Activated naive CD4-positive, alpha-beta T cell treated with anti-CD3 and anti-CD28 coated beads, Interleukin-2, amount 50 U/mL, for 16 hours (primary cell): ENCODE measurements around the gene RALBP1.

Source experiments
- DNase-seq: peaks from one replicate; pipeline ENCODE4 v3.0.0-alpha.2; 2020

The RALBP1 gene

GRCh38 chr18:9552616-9553015 is 77.3 kb downstream of the RALBP1 start:
- no peak for DNase-seq

- DNase-seq: no peak
Observed at GRCh38 chr18:9557250-9557943, 82.1 kb downstream of the RALBP1 start.

- no peak for DNase-seq
Observed at GRCh38 chr18:9558387-9559064, 83.2 kb downstream of the RALBP1 start.

GRCh38 chr18:9559253-9559652 is 83.9 kb downstream of the RALBP1 start:
- DNase-seq: no peak

GRCh38 chr18:9561759-9562158 is 86.4 kb downstream of the RALBP1 start:
- DNase-seq: no peak

- no peak for DNase-seq
Observed at GRCh38 chr18:9562584-9562983, 87.3 kb downstream of the RALBP1 start.

GRCh38 chr18:9563331-9563730 is 88.0 kb downstream of the RALBP1 start:
- DNase-seq: no peak

GRCh38 chr18:9565407-9565806 is 90.1 kb downstream of the RALBP1 start:
- no peak for DNase-seq

GRCh38 chr18:9568186-9568585 is 92.9 kb downstream of the RALBP1 start:
- DNase-seq: no peak

GRCh38 chr18:9569178-9569577 is 93.9 kb downstream of the RALBP1 start:
- no peak for DNase-seq

- DNase-seq: no peak
Observed at GRCh38 chr18:9570255-9570654, 94.9 kb downstream of the RALBP1 start.

GRCh38 chr18:9571546-9571945 is 96.2 kb downstream of the RALBP1 start:
- DNase-seq: no peak

- DNase-seq: no peak
Observed at GRCh38 chr18:9574473-9575115, 99.3 kb downstream of the RALBP1 start.

GRCh38 chr18:9575558-9575957 is 100.2 kb downstream of the RALBP1 start:
- no peak for DNase-seq

GRCh38 chr18:9577361-9577760 is 102.0 kb downstream of the RALBP1 start:
- DNase-seq: no peak

GRCh38 chr18:9578306-9578705 is 103.0 kb downstream of the RALBP1 start:
- no peak for DNase-seq

- no peak for DNase-seq
Observed at GRCh38 chr18:9581667-9582066, 106.4 kb downstream of the RALBP1 start.

- DNase-seq: no peak
Observed at GRCh38 chr18:9586814-9587213, 111.5 kb downstream of the RALBP1 start.
